ENCODE results near the gene CAMTA1. TPM values are rescaled to one million over a fixed set of nuclear protein-coding genes. Genes with fewer than 3 reads are reported as not detected.
A peak's percentile ranks its signal among the peaks of the same experiment; 100 is the strongest.

CAMTA1 gene
- total and polyA plus RNA-seq, 8 donors, result 13.0 to 54.2 (median 23.6) TPM

GRCh38 chr1:7562729-7563605, 777.7 kb downstream of the CAMTA1 start:
- Histone ChIP-seq H3K4me3 (no peak overlapping the region), H3K9me3 (no peaks in the 10 kb centered on the region), H3K27me3 (no peaks in the 10 kb centered on the region), H3K36me3 (no peaks in the 10 kb centered on the region), H3K4me1 (no peaks in the 10 kb centered on the region), H3K27ac (no peak overlapping the region)
- ATAC-seq (no peak), DNase-seq (no peak), FAIRE-seq (no peak)
- intact Hi-C loops (cut with DNase I), result no loop called here
- no peak for TF ChIP-seq CTCF (IDR thresholded peaks at IDR 0.05)
- 81 to 86% methylated on average over 19 to 21 of the region's 21 CpGs for WGBS, 2 donors

GRCh38 chr1:7564137-7564536, 778.9 kb downstream of the CAMTA1 start:
- 81 to 91% methylated on average over 12 of the region's 12 CpGs for WGBS, 2 donors

GRCh38 chr1:7565099-7565750, 780.0 kb downstream of the CAMTA1 start:
- no peaks in the 10 kb centered on the region for H3K27me3 ChIP-seq
- no peak overlapping the region for H3K27ac ChIP-seq
- TF ChIP-seq CTCF (IDR thresholded peaks at IDR 0.05), result no peak
- intact Hi-C loops (cut with DNase I), result no loop called here
- H3K4me1 ChIP-seq, result no peaks in the 10 kb centered on the region
- ATAC-seq (no peak), FAIRE-seq (no peak), DNase-seq (peak in 1 of 6 donors; percentile 3)
- 82 to 88% methylated on average over 10 of the region's 10 CpGs for WGBS, 2 donors
- no peaks in the 10 kb centered on the region for H3K36me3 ChIP-seq
- no peak overlapping the region for H3K4me3 ChIP-seq
- H3K9me3 ChIP-seq, result no peaks in the 10 kb centered on the region

More at GRCh38 chr1:7564137-7564536, 778.9 kb downstream of the CAMTA1 start:
- no peaks in the 10 kb centered on the region for H3K4me1 ChIP-seq
- FAIRE-seq (no peak), DNase-seq (peak in 1 of 6 donors; percentile 10), ATAC-seq (no peak)
- H3K27ac ChIP-seq, result no peak overlapping the region
- H3K27me3 ChIP-seq, result no peaks in the 10 kb centered on the region
- TF ChIP-seq CTCF (IDR thresholded peaks at IDR 0.05), result no peak
- H3K9me3 ChIP-seq, result no peaks in the 10 kb centered on the region
- no peaks in the 10 kb centered on the region for H3K36me3 ChIP-seq
- intact Hi-C loops (cut with DNase I), result no loop called here
- H3K4me3 ChIP-seq, result no peak overlapping the region

GRCh38 chr1:7566417-7567375, 781.4 kb downstream of the CAMTA1 start:
- Histone ChIP-seq H3K27ac (no peak overlapping the region), H3K4me3 (no peak overlapping the region), H3K9me3 (no peaks in the 10 kb centered on the region), H3K4me1 (no peaks in the 10 kb centered on the region), H3K27me3 (no peaks in the 10 kb centered on the region), H3K36me3 (no peaks in the 10 kb centered on the region)
- intact Hi-C loops (cut with DNase I), result no loop called here
- DNase-seq, result peak in 2 of 6 donors; percentile 5 to 44
- 86 to 90% methylated on average over 16 of the region's 16 CpGs for WGBS, 2 donors
- TF ChIP-seq CTCF (IDR thresholded peaks at IDR 0.05), result no peak
- ATAC-seq, result no peak
- no peak for FAIRE-seq
